ENCODE results near the gene DHRS4. TPM values are rescaled to one million over a fixed set of nuclear protein-coding genes. Genes with fewer than 3 reads are reported as not detected.
"Not testable (repeated sequence)": the region's sequence is repeated elsewhere in the genome, so short reads cannot be mapped to it uniquely, and the experiment has no call there.

Gene DHRS4
- polyA plus RNA-seq, 1 donor: 43.3 TPM

GRCh38 chr14:23937203-23937602 lies 16.4 kb upstream of the DHRS4 start:
- DNase-seq: peak; percentile 67

- DNase-seq: no peak
These were observed 14.7 kb upstream of the DHRS4 start for GRCh38 chr14:23938823-23939222.

- no peak for DNase-seq
These were observed 13.8 kb upstream of the DHRS4 start for GRCh38 chr14:23939607-23940326.

GRCh38 chr14:23941230-23941629 lies 12.3 kb upstream of the DHRS4 start:
- no peak for DNase-seq

GRCh38 chr14:23941669-23942068 lies 11.9 kb upstream of the DHRS4 start:
- DNase-seq: no peak

GRCh38 chr14:23942587-23942986 lies 11.0 kb upstream of the DHRS4 start:
- no peak for DNase-seq

DNA sequence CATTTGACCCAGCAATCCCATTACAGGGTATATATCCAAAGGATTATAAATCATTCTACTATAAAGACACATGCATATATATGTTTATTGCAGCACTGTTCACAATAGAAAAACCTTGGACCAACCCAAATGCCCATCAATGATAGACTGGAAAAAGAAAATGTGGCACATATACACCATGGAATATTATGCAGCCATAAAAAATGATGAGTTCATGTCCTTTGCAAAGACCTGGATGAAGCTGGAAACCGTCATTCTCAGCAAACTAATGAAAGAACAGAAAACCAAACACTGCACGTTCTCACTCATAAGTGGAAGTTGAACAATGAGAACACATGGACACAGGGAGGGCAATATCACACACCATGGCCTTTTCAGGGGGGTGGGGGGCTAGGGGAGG lies 4.5 kb upstream of the DHRS4 start:
- not testable (repeated sequence) for DNase-seq

DNA sequence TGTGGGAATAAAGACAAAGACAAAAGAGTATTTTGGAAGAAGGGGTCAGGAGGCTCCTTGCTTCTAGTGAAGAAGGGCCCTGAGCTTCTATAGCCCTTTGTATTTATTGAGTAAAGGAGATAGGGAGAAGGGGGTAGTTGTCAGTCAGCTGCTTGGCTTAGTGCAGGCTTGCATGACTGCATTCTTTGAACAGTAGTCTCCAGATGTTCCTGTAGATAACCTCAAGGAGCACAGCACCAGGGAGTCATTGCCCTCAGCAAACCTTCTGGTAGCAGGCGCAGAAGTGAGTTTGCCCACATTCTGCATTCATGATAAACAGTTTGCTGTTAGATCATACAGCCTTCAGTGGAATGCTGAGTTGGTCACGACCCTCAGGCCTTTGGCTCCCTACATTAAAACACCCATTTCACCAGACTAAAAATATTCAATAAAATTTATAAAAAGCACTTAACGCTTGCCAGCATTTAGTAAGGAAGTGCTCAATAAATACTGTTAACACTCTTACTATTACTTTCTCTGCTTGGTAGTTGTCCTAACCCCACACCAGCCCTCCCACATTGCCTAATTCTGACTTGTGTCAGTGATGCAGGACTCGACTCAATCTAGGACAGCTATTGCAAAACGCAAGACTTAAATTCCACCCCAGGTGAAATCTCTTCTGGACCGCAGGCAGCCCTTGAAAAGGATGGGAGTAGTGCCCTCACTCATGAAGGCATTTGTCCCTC lies 3.0 kb upstream of the DHRS4 start:
- DNase-seq: no peak

DNA sequence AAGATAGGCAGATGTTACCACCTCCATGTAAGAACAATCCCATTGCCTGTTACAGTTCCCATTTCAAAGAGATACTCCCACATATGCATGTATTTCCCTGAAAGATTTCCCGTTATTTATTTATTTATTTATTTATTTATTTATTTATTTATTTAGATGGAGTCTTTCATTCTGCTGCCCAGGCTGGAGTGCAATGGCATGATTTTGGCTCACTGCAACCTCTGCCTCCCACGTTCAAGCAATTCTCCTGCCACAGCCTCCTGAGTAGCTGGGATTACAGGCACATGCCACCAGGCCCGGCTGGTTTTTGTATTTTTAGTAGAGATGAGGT lies 2.5 kb upstream of the DHRS4 start:
- not testable (repeated sequence) for DNase-seq

GRCh38 chr14:23951590-23952201 lies 1.9 kb upstream of the DHRS4 start:
- DNase-seq: peak; percentile 39

- not testable (repeated sequence) for DNase-seq
These were observed 480 bp upstream of the DHRS4 start for GRCh38 chr14:23953116-23953463.

DNA sequence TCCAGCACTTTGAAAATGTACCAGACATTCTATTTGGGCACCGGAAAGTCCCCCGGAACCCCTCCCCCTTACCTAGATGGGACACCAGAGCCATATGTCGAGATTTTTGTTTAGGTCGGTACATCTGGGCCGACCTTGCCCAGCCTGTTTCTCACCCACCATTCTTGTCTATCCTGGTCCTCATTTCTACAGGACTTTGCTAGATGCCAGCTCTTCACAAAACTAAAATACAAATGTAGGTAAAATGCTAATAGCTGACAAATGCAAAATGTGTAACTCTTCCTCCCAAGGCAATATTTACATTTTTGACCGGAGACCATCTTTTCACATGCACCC lies 677 bp downstream of the DHRS4 start:
- DNase-seq: not testable (repeated sequence)

DNA sequence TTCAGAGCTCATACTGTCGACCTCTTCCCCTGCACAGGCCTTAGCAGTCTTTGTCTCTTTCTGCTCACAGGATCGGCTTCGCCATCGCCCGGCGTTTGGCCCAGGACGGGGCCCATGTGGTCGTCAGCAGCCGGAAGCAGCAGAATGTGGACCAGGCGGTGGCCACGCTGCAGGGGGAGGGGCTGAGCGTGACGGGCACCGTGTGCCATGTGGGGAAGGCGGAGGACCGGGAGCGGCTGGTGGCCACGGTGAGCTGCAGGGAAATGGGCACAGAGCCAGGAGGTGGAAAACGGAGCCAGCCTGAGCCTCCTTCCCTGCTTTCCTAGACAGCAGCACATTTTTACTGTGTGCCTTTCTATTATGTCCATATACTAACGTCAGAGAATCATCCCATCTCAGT lies 1.4 kb downstream of the DHRS4 start:
- not testable (repeated sequence) for DNase-seq

DNA sequence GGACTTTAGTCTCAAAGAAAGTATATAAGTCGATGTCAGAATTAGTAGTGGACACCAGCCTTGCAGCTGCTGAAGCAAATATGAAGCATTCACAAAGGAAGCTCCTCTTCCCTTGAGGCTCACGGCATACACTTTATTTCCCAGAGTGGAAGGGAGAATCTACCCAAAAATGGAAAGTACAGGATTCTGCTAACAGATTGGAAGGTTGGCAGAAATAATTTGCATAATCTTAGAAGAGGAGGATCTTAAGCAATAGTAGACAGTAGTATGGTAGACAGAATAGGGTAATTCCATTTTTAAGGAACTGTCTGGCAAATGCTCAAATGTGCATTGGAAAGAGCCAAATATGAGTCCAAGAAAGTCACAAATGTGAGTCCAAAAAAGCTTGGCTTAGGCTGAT lies 2.2 kb downstream of the DHRS4 start:
- DNase-seq: not testable (repeated sequence)

DNA sequence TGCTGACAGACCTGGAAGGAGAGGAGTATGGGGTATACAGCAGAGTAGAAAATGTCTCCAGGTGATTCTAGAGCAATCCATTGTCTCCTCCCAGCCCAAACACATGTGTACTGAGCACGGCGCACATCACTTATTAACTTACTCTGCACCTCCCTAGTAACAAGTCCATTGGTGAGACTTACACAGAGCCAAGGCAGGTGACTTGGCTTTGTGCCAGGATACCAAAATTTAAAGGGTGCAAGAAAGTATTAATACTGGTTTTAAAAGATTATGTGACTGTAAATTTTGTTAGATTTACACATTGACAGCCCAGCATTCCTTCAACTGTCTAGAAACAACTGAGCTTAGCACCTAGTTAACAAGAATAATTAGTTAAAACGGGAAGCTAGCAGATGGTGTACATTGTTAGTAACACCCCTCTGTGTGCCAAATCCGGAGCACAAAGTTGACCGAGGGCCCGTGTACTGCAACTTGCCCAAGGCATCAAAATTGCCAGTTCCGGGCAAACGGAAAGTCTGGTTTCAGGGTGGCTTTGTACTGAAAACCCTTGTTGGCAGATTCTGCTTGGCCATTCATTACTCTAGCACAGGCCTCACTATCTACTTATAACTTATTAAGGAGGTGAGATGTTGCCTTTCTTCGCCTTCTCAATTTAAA lies 4.5 kb downstream of the DHRS4 start:
- not testable (repeated sequence) for DNase-seq

DNA sequence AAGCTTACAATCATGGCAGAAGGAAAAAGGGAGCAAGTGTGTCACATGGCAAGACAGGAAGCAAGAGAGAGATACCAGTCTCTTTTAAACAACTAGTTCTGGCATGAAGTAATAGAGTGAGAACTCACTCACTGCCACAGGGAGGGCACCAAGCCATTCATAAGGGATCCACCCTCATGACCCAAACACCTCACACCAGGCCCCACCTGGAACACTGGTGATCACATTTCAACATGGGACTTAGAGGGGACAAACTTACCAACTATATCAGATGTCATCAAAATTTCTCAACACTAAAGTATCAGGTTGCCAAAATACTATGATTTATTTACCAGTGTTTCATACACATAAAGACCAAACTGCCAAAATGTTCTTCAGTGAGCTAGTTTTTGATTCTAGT lies 7.3 kb downstream of the DHRS4 start:
- DNase-seq: not testable (repeated sequence)

DNA sequence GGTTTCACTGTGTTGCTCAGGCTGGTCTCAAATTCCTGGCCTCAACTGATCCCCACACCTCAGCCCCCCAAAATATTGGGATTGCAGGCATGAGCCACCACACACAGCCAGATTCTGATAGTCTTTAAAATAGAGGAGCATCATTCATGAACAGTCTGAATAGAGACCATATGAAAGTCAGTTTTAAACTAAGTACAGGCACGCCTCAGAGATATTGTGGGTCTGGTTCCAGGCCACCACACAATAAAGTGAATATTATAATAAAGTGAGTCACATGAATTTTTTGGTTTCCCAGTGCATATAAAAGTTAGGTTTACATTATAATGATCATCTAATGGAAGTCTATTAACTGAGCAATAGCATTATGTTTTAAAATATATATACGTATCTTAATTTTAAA lies 8.1 kb downstream of the DHRS4 start:
- DNase-seq: not testable (repeated sequence)

- DNase-seq: not testable (repeated sequence)
These were observed 15.5 kb downstream of the DHRS4 start for GRCh38 chr14:23969130-23969480.

- not testable (repeated sequence) for DNase-seq
These were observed 16.1 kb downstream of the DHRS4 start for GRCh38 chr14:23969481-23970282.

- DNase-seq: not testable (repeated sequence)
These were observed 16.7 kb downstream of the DHRS4 start for GRCh38 chr14:23970283-23970659.

DNA sequence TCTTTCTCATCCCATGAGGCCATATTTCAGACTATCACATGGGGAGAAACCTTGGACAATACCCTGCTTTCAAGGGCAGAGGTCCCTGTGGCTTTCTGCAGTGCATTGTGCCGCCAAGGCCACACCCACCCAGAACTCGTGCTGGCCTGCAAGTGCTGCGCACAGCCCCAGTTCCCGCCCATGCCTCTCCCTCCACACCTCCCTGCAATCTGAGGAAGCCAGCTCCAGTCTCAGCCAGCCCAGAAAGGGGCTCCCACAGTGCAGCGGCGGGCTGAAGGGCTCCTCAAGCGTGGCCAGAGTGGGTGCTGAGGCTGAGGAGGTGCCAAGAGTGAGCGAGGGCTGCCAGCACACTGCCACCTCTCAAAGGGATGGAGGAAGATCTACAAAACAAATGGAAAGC lies 19.6 kb downstream of the DHRS4 start:
- DNase-seq: not testable (repeated sequence)

DNA sequence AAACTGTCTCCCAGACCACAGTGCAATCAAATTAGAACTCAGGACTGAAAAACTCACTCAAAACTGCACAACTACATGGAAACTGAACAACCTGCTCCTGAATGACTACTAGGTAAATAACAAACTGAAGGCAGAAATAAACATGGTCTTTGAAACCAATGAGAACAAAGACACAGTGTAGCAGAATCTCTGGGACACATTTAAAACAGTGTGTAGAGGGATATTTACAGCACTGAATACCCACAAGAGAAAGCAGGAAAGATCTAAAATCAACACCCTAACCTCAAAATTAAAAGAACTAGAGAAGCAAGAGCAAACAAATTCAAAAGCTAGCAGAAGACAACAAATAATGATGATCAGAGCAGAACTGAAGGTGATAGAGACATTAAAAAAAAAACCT lies 20.5 kb downstream of the DHRS4 start:
- DNase-seq: not testable (repeated sequence)

All from left kidney (tissue), 2 donors.